ENCODE results near the gene TMTC2.
A peak's percentile ranks its signal among the peaks of the same experiment; 100 is the strongest.

GRCh38 chr12:83016218-83016835, 329.6 kb downstream of the TMTC2 start:
- TF ChIP-seq CTCF (IDR thresholded peaks at IDR 0.05): no peak
- peak in 1 of 2 donors; percentile 27 for TF ChIP-seq POLR2A (IDR thresholded peaks at IDR 0.05)

Data from adrenal gland (tissue), 5 donors.